Measurements from ENCODE around the gene NRF1.
"Not testable (repeated sequence)": the region's sequence is repeated elsewhere in the genome, so short reads cannot be mapped to it uniquely, and the experiment has no call there.

NRF1 gene

DNA sequence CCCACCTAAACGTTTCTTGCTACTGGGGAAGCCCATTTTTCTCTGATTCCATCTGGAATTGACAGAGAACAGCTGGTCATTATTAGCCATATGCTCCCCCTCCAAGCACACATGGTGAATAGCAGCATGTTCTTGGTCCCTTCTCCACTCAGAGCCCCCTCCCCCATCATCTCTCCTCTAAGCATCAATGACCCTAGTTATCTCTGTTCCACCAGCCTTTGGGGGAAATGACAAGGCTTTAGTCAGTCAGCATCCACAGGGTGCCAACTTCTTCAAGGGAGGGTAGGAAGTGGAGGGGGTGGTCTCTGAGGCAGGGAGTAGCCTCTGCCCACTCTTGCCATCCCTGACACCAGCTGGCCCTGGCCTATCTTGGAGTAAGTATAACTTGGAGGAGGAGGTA lies 178.1 kb downstream of the NRF1 start:
- TF ChIP-seq TAF1 (IDR thresholded peaks at IDR 0.05; ENCODE audit: low read depth, low read length), result no peak
- no peak for TF ChIP-seq POLR2AphosphoS5 (IDR thresholded peaks at IDR 0.05; ENCODE audit: low read depth, low read length)
- no peak for TF ChIP-seq POLR2A (IDR thresholded peaks at IDR 0.05; ENCODE audit: low read depth, low read length)
- TF ChIP-seq POU2F2 (IDR thresholded peaks at IDR 0.05; ENCODE audit: low read depth, low read length), result no peak
- no peak for TF ChIP-seq SPI1 (IDR thresholded peaks at IDR 0.05; ENCODE audit: low read depth, low read length)
- no peak for DNase-seq (ENCODE audit: insufficient read length, low spot score)
- no peak for FAIRE-seq

DNA sequence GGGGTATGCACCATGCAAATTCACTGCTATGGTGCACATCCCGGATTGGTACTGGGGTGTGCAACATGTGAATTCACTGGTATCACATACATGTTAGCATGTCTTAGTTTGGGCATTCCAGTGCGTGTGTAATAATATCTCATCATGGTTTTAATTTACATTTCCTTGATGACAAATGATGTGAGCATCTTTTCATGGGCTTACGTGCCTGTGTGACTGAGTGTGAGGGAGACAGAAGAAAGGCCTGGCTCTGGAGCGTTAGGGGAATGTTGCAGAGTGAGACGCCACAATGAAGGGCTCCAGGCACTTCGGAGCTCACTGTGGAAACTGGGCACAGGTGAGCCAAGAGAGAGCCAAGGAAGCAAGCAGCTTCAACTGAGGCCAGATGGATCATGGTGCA lies 178.6 kb downstream of the NRF1 start:
- TF ChIP-seq POLR2AphosphoS5 (IDR thresholded peaks at IDR 0.05; ENCODE audit: low read depth, low read length) (no peak), TAF1 (IDR thresholded peaks at IDR 0.05; ENCODE audit: low read depth, low read length) (no peak), POLR2A (IDR thresholded peaks at IDR 0.05; ENCODE audit: low read depth, low read length) (no peak), PAX5 (IDR thresholded peaks at IDR 0.05; ENCODE audit: insufficient read depth, low read length, severe bottlenecking) (no peak), POU2F2 (IDR thresholded peaks at IDR 0.05; ENCODE audit: low read depth, low read length) (no peak), SPI1 (IDR thresholded peaks at IDR 0.05; ENCODE audit: low read depth, low read length) (no peak)
- FAIRE-seq, result no peak
- DNase-seq (ENCODE audit: insufficient read length, low spot score), result no peak

DNA sequence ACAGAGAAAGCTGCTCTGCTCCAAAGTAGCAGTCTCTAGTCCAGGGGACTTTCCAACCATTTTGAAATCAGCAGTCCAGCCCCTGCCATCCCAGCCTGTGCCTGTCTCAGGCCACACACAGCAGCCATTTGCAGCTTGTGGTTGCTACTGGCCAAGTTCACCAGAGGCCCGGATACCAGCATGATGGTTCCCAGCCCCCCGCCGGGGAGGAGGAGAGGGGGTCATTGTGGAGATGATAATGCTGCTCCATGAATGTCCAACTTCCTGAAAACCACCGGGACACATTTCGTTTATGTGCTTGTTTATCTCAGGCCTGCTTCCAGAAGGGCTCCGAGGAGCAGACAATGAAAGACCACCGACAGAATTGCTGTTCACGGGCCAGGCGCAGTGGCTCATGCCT lies 181.2 kb downstream of the NRF1 start:
- no peak for FAIRE-seq
- TF ChIP-seq PAX5 (IDR thresholded peaks at IDR 0.05; ENCODE audit: insufficient read depth, low read length, severe bottlenecking), result no peak
- TF ChIP-seq POLR2AphosphoS5 (IDR thresholded peaks at IDR 0.05; ENCODE audit: low read depth, low read length), result no peak
- TF ChIP-seq SPI1 (IDR thresholded peaks at IDR 0.05; ENCODE audit: low read depth, low read length), result no peak
- TF ChIP-seq POLR2A (IDR thresholded peaks at IDR 0.05; ENCODE audit: low read depth, low read length), result no peak
- TF ChIP-seq POU2F2 (IDR thresholded peaks at IDR 0.05; ENCODE audit: low read depth, low read length), result no peak
- no peak for TF ChIP-seq TAF1 (IDR thresholded peaks at IDR 0.05; ENCODE audit: low read depth, low read length)
- no peak for DNase-seq (ENCODE audit: insufficient read length, low spot score)

DNA sequence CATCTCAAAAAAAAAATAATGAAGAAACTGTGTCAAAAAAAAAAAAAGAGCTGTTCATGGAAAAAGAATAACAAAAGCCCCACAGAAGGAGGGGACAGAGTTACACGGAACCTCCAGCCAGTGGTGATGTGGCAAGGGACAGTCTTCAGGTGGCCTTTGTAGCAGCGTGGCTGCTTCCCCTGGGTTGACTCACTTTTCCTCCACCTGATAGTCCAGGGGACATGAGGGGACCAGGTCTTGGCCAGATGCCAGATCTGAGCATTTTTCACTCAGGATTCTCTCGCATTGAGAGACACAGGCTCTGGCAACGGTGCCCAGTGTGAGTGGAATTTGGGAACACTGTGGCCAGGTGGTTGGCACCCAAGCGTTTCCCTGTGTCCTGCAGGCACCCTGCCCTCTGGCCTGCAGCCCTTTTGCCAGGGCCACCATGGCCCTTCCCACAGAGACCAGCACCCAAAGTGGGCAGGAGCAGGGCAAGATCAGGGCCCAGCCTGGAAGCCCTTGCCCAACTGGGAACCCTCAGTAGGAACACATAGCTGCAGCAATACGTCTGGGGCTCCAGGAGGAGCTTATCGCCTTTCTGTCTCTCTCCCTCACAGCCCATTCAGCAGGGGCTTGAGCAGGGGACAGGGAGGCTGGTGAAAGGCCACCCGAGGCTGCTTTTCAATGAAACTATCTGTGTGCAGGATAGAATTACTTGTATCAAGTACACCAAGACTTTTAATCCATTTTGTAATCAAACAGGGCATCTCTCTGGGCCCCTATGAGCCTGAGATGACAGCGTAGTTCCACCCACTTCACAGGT lies 182.2 kb downstream of the NRF1 start:
- FAIRE-seq (no peak), DNase-seq (ENCODE audit: insufficient read length, low spot score) (peak; percentile 6)
- TF ChIP-seq TAF1 (IDR thresholded peaks at IDR 0.05; ENCODE audit: low read depth, low read length) (no peak), POU2F2 (IDR thresholded peaks at IDR 0.05; ENCODE audit: low read depth, low read length) (no peak), SPI1 (IDR thresholded peaks at IDR 0.05; ENCODE audit: low read depth, low read length) (no peak), PAX5 (IDR thresholded peaks at IDR 0.05; ENCODE audit: insufficient read depth, low read length, severe bottlenecking) (no peak), POLR2A (IDR thresholded peaks at IDR 0.05; ENCODE audit: low read depth, low read length) (no peak), POLR2AphosphoS5 (IDR thresholded peaks at IDR 0.05; ENCODE audit: low read depth, low read length) (no peak)

DNA sequence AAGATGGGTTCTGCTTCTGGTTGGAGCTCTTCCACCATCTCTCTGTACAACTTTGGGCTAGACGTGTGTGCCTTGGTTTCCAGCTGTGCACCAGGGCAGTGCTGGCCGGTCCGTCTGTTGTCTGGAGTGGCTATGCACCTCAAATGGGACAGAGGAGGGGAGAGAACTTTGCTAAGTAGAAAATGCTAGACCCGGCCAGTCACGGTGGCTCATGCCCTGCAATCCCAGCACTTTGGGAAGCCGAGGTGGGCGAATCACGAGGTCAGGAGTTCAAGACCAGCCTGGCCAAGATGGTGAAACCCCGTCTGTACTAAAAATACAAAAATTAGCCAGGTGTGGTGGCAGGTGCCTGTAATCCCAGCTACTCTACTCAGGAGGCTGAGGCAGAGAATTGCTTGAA lies 182.9 kb downstream of the NRF1 start:
- not testable (repeated sequence) for FAIRE-seq; DNase-seq (ENCODE audit: insufficient read length, low spot score)

DNA sequence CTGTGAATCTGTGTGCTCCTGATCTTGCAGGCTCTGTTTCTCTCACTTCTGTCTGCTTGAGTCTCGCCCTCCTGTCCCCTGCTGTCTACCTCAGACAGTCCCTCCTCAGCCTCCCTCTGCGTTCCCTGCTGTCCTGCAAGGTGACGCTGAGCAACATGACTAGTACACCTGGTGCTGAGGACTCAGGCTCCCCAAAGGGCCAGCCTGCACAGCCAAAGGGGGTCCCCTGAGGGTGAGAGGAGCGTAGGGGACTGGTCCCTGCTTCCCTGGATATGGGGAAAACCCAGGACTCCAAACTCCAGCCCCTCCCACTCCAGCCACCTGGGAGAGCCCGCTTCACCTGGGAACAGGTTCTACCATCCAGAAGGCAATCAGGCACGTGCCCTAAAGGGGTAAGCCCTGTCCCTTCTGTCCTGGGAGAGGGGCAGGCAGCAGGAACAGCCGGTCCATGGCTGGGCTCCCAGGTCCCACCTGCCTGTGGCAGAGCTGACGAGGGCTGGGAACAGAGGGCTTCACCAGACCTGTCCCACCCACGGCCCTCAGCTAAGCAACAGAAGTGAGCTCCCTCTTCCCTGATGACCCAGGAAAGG lies 184.8 kb downstream of the NRF1 start:
- FAIRE-seq (no peak), DNase-seq (ENCODE audit: insufficient read length, low spot score) (no peak)
- no peak for TF ChIP-seq PAX5 (IDR thresholded peaks at IDR 0.05; ENCODE audit: insufficient read depth, low read length, severe bottlenecking)
- no peak for TF ChIP-seq POU2F2 (IDR thresholded peaks at IDR 0.05; ENCODE audit: low read depth, low read length)
- TF ChIP-seq POLR2AphosphoS5 (IDR thresholded peaks at IDR 0.05; ENCODE audit: low read depth, low read length), result no peak
- no peak for TF ChIP-seq SPI1 (IDR thresholded peaks at IDR 0.05; ENCODE audit: low read depth, low read length)
- TF ChIP-seq TAF1 (IDR thresholded peaks at IDR 0.05; ENCODE audit: low read depth, low read length), result no peak
- TF ChIP-seq POLR2A (IDR thresholded peaks at IDR 0.05; ENCODE audit: low read depth, low read length), result no peak

DNA sequence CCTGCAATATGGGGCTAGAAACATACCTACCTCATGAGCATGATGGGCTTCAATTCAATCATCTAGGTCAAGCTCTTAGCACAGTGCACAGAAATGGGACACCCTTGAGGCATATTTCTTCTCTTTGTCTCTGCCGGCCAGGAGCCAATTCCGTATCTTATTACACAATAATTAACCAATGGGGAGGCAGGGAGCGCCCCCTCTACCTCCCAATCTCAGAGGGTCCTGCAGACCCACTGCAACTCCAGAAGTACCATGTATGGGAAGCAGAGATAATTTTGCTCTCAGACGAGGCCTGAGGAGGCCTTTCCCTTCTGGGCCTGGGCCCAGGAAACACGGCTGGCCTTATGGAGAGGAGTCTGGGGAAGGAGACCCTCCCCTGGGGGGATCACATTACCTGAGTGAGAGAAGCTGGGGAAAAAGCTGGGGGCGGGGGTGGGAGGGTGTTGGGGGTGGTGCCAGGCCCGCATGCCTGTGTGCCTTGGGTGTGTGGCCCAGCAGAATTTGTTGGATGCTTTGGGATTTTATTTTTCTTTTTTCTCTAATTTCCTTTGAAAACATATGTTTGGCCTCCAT lies 185.8 kb downstream of the NRF1 start:
- DNase-seq (ENCODE audit: insufficient read length, low spot score), result no peak
- FAIRE-seq, result no peak
- TF ChIP-seq PAX5 (IDR thresholded peaks at IDR 0.05; ENCODE audit: insufficient read depth, low read length, severe bottlenecking) (no peak), POLR2AphosphoS5 (IDR thresholded peaks at IDR 0.05; ENCODE audit: low read depth, low read length) (no peak), TAF1 (IDR thresholded peaks at IDR 0.05; ENCODE audit: low read depth, low read length) (no peak), POU2F2 (IDR thresholded peaks at IDR 0.05; ENCODE audit: low read depth, low read length) (no peak), POLR2A (IDR thresholded peaks at IDR 0.05; ENCODE audit: low read depth, low read length) (no peak), SPI1 (IDR thresholded peaks at IDR 0.05; ENCODE audit: low read depth, low read length) (no peak)

DNA sequence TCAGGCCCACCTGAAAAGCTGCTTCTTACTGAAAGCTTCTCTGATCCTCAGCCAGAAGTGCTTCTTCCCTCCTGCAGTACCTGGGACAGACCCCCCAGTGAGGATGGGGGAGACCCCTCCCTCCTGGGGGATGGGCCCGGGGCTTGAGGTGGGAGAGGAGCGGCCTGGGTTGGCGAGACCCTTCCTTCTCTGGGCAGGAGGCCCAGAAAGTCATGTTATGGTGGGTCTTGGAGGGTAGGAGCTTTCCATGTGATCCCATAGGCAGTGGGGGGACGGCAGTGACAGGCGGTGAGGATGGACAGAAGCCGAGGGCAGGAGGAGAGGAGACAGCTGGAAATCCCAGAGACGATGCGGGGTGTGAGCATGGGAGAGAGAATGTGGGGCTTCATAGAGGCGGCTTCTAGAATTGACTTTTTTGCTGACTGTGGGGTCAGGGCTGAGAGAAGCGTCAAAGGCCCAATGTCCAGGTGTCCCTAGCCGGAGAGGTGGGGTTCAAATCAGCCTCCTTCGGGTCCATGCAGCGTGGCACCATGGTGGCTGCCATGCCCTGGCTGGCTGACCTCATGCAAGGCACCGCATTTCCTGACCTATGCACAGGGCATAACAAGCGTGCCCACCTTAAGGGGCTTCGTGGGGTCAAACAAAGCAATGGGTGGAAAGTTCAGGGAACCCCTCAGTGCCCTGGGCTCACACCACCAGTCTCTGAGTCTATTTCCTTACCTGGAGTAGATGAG lies 187.3 kb downstream of the NRF1 start:
- TF ChIP-seq POLR2A (IDR thresholded peaks at IDR 0.05; ENCODE audit: low read depth, low read length), result no peak
- no peak for FAIRE-seq
- DNase-seq (ENCODE audit: insufficient read length, low spot score), result no peak

DNA sequence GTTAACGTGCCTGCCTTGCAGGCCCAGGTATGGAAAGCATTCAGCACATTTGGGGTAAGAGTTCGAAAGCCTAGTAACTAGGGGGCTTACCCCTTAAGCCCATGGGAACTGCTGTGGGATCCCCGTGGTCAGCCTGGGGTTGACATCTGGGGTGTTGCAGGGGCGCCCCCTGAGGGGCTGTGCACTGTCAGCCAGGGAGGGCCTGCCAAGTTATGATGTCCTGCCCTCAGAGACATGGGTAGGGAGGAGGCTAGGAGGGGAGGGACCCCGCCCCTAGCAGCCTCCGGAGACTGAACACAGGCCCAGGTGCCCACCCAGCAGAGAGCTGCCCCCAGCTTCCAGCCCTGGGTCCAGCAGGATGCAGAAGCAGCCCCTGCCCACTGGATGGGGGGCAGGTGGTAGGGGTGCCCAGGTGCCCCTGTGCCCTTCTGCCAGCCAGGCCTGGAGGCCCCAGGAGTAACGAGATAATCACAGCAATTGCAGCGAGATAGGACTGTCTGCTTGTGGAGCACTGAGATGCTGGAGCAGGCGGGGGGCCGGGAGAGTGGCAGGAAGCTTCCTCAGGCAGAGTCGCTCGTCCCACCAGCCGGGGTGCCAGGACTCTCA lies 187.9 kb downstream of the NRF1 start:
- no peak for DNase-seq (ENCODE audit: insufficient read length, low spot score)
- TF ChIP-seq POU2F2 (IDR thresholded peaks at IDR 0.05; ENCODE audit: low read depth, low read length) (no peak), SPI1 (IDR thresholded peaks at IDR 0.05; ENCODE audit: low read depth, low read length) (no peak), POLR2A (IDR thresholded peaks at IDR 0.05; ENCODE audit: low read depth, low read length) (no peak), TAF1 (IDR thresholded peaks at IDR 0.05; ENCODE audit: low read depth, low read length) (no peak), PAX5 (IDR thresholded peaks at IDR 0.05; ENCODE audit: insufficient read depth, low read length, severe bottlenecking) (no peak), POLR2AphosphoS5 (IDR thresholded peaks at IDR 0.05; ENCODE audit: low read depth, low read length) (no peak)
- FAIRE-seq, result no peak
